PC-9 (cell line): Measurements from ENCODE around the gene IL23R.

Experiments
- EZH2 ChIP-seq: fragments of 200-600 bp; sonication (generic); IDR thresholded peaks from 2 replicates; pipeline ENCODE4 v1.8.0; 2017; ENCODE audit warnings: antibody characterized with exemption, low read depth
- TF ChIP-seq, protein P1 (sequence below): fragments of 200-600 bp; sonication (generic); conservative IDR thresholded peaks from 2 replicates; pipeline ENCODE4 v1.6.1; 2017; ENCODE audit warnings: mixed run types, antibody characterized with exemption, mild to moderate bottlenecking, moderate library complexity

DNA sequence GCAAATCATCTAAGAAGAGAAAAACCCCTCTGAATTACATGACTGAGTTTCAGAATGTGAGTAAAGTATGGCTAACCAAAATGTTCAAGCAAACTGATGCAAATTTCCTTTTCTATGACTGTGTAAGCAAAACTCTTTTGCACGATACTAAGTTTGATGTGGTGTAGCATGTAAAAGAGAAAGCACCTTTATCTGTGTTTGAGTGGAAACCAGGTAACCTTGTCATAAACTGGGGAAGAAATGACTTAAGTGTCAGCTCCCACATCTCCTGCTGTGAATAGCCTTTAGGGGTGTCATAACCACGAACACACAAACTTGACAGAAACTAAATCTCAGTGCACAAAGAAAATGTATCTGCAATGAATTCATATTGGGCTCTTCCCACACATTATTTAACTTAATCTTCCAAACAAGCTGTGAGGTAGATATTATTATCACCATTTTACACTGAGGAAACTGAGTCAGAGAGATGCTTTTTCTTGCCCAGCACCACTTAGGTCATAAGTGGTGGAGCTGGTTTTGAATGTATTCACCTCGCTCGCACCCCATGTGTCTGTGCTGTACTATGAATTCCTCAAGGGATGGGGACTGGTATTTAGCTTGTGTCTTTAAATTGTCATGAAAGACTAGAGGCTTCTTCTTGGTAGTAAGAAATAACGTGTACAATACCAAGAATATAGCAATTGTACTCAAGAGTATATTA is 108.5 kb downstream of the IL23R start:
- TF ChIP-seq EZH2: no peak
- TF ChIP-seq, protein P1, sequence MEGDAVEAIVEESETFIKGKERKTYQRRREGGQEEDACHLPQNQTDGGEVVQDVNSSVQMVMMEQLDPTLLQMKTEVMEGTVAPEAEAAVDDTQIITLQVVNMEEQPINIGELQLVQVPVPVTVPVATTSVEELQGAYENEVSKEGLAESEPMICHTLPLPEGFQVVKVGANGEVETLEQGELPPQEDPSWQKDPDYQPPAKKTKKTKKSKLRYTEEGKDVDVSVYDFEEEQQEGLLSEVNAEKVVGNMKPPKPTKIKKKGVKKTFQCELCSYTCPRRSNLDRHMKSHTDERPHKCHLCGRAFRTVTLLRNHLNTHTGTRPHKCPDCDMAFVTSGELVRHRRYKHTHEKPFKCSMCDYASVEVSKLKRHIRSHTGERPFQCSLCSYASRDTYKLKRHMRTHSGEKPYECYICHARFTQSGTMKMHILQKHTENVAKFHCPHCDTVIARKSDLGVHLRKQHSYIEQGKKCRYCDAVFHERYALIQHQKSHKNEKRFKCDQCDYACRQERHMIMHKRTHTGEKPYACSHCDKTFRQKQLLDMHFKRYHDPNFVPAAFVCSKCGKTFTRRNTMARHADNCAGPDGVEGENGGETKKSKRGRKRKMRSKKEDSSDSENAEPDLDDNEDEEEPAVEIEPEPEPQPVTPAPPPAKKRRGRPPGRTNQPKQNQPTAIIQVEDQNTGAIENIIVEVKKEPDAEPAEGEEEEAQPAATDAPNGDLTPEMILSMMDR: no peak
